CD1c-positive myeloid dendritic cell (primary cell): ENCODE data around the gene LRRC2.
A peak's percentile ranks its signal among the peaks of the same experiment; 100 is the strongest.
"Not testable (repeated sequence)": the region's sequence is repeated elsewhere in the genome, so short reads cannot be mapped to it uniquely, and the experiment has no call there.

Source experiments
- DNase-seq: peaks from one replicate; pipeline ENCODE4 v3.0.0-alpha.2; 2016; ENCODE audit errors: extremely low spot score

LRRC2 gene

GRCh38 chr3:46584598-46585467 lies 18.7 kb upstream of the LRRC2 start:
- DNase-seq: no peak

- no peak for DNase-seq
These were observed 14.6 kb upstream of the LRRC2 start for GRCh38 chr3:46580675-46581074.

- DNase-seq: no peak
These were observed 13.7 kb upstream of the LRRC2 start for GRCh38 chr3:46579756-46580286.

GRCh38 chr3:46578973-46579755 lies 13.1 kb upstream of the LRRC2 start:
- peak; percentile 8 for DNase-seq

- DNase-seq: not testable (repeated sequence)
These were observed 11.6 kb upstream of the LRRC2 start for GRCh38 chr3:46577580-46578249.

GRCh38 chr3:46576879-46577278 lies 10.8 kb upstream of the LRRC2 start:
- DNase-seq: no peak

GRCh38 chr3:46576386-46576785 lies 10.3 kb upstream of the LRRC2 start:
- DNase-seq: no peak

GRCh38 chr3:46575577-46576222 lies 9.6 kb upstream of the LRRC2 start:
- DNase-seq: no peak

- DNase-seq: no peak
These were observed 8.9 kb upstream of the LRRC2 start for GRCh38 chr3:46574881-46575576.

- no peak for DNase-seq
These were observed 8.1 kb upstream of the LRRC2 start for GRCh38 chr3:46574243-46574646.

- DNase-seq: no peak
These were observed 7.6 kb upstream of the LRRC2 start for GRCh38 chr3:46573701-46574100.

- DNase-seq: no peak
These were observed 5.6 kb upstream of the LRRC2 start for GRCh38 chr3:46571684-46572083.

GRCh38 chr3:46565607-46566039 lies 479 bp downstream of the LRRC2 start:
- no peak for DNase-seq

- DNase-seq: no peak
These were observed 1.0 kb downstream of the LRRC2 start for GRCh38 chr3:46565077-46565476.

GRCh38 chr3:46564190-46565021 lies 1.7 kb downstream of the LRRC2 start:
- DNase-seq: no peak

GRCh38 chr3:46561951-46562350 lies 4.2 kb downstream of the LRRC2 start:
- no peak for DNase-seq

GRCh38 chr3:46561511-46561910 lies 4.6 kb downstream of the LRRC2 start:
- DNase-seq: no peak

GRCh38 chr3:46559091-46559704 lies 6.9 kb downstream of the LRRC2 start:
- no peak for DNase-seq

GRCh38 chr3:46558184-46559043 lies 7.7 kb downstream of the LRRC2 start:
- peak; percentile 75 for DNase-seq
